T1000 (cell line): ENCODE results near the gene CCSER1.
"Not testable (repeated sequence)": the region's sequence is repeated elsewhere in the genome, so short reads cannot be mapped to it uniquely, and the experiment has no call there.

Experiments
- DNase-seq: peaks from one replicate; lab custom pipeline; 2025; ENCODE audit warnings: mixed read lengths; lab: John Stamatoyannopoulos, UW

CCSER1 gene

DNA sequence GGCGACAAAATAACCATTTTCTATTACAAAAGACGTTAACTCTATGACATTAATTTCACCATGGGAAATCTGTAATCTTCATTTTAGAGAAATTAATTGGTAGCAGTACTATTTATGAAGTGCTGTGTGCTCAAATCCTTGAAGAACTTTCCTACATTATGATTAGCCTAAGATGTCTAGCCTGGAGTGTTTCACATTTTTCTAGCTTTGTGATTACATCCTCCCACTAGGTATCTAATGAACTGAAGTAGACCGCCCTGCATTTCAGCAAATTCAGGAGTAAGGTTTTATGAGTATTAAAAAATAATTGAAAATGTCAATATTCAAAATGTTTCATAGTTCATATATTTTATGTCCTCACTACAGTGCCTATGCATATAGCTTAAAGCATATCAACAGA, 713.1 kb downstream of the CCSER1 start:
- DNase-seq, result no peak

DNA sequence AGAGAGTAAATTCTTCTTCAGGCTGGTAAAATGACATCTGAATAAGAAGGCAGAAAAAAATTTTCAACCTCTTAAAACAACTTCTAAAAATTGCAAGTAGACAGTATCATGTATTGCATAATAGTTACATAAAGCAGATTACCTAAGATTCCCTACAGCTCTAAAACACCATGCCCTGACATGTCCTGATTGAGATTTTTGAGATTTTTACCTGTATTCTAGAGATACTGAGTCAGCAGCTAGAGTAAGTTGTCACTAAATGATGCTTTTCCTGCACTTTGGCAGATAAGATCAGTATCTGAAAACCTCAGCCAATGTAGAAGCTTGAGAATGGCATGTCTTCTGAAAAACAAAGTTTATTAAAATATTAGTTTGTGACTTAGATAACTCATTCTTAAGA, 713.6 kb downstream of the CCSER1 start:
- DNase-seq, result no peak

DNA sequence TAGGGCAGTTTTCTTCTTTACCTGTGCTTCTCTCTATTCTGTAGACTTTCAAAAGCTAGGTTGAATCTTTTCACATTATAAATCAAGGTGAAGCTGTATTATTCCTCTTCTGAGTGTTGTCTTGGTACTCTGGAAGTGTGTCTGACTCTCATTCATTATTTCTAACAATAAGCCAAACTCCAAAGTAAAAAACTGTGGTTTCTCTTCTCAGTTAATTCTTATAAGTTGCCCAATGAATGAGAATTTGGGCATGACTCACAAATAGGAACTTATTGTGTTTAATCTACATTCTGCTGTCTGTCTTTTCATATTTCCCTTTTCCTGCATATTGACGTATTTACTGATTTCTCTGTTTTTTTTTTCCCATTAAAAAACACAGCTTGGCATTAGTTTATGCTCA, 714.5 kb downstream of the CCSER1 start:
- no peak for DNase-seq

DNA sequence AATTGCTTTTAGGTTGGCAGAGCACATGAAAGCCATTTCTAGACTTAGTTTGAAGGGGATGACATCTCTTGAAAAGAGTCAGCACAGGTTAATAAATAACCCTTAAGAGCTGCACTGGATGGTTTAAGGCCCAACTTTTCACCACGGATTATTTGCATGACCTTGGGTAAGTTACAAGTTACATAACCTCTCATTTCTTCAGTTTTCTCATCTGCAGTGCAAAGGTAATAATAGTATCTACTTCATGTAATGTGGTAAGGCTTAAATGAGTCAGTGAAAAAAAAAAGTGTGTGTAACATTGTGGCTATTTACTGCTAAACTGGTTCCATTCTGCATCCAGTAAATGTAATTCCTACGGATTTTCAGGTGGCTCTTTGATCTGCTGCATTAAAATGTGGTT, 715.8 kb downstream of the CCSER1 start:
- DNase-seq, result no peak

DNA sequence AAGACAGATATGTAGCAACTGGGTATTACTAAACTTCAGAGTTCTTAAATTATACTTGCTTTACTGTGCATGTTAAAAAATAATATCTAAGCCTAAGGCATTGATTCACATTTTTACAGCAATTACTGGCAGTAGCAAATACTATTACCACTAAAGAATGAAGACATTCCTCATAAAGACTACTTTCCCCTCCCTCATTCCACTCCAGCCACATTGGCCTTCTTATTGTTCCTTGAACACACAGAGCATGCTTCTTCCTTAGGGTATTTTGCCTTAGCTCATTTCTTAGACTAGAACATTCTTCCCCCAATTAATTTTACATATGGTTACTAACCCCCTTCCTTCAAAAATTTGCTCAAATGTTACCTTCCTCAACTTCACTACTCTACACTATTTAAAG, 717.0 kb downstream of the CCSER1 start:
- no peak for DNase-seq

DNA sequence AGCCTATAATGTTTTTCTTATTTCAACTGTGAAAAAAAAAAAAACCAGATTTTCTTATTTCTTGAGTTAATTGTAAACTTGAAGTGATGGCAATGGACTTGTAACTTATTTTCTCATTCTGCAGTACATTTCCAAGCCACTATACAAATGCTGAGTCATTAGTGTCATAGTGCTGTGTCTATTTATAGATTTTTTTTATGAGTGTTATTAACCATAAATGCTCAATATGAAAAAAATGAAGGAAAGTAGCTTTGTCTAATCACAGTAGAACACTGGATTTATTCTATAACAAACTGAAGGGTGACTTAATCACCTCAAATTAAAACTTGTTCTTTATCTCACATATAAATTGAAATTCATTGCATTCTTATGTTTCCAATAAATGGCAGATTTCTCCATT, 718.6 kb downstream of the CCSER1 start:
- no peak for DNase-seq

DNA sequence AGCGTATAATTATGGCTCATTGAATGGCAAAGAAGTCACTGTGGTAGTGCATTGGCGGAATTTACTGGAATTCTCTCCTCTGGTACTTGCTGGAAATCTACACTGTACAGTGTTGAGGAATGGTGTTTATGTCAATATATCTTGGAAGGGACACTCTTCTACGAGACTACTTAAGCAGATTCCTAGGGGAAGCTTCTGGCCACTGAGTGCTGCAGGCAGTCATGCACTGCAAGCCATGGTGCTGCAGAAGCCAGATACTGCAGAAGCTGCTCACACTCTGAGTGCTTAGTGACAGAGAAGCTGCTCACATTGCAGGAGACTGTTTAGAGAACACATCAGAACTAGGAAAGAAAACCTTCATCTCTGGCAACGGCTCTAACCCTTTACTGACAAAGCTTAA, 725.0 kb downstream of the CCSER1 start:
- DNase-seq, result no peak

DNA sequence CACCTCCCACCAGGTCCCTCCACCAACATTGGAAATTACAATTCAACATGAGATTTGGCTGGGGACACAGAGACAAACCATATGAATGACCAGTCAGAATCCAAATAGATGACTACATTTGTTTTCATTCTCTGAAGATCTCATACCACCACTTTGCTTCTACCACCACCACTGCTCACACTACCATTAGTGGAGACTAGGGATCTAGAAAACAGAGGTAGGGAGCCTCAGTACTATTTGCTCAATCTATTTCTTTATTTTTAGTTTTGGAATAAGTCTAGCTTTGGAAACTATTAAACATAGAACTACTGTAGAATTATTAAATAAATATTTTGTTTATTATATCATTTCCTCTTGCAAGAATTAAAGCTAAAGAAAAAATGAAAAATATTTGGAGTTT, 727.9 kb downstream of the CCSER1 start:
- no peak for DNase-seq

DNA sequence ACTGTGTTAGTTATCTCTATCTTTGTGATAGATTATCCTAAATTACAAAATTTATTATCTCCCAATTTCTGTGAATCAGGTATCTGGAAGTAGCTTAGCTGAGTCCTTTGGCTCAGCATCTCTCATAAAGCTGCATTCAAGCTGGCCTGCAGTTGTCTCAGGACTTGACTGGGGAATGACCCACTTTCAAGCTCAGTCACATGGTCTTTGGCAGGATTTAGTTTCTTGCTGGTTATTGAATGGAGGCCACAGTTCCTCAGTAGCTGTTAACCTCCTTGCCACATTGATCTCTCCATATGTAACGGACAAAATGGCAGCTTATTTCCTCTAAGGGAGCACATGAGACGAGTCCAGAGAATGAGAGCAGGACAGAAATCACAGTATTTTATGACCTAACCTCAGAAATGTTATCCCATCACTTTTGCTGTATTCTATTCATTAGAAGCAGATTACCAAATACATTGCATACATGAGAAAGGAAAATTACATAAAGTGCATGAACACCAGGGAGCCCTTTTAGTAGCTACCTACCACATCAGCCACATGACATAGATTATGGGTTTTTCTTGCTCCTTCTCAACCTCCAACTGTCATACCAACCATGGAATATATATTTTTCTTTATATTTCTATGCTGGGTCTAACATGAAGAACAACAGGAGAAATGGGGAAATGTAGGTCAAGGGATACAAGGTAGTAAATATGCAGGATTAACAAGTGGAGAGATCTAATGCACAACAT, 730.1 kb downstream of the CCSER1 start:
- DNase-seq, result no peak

DNA sequence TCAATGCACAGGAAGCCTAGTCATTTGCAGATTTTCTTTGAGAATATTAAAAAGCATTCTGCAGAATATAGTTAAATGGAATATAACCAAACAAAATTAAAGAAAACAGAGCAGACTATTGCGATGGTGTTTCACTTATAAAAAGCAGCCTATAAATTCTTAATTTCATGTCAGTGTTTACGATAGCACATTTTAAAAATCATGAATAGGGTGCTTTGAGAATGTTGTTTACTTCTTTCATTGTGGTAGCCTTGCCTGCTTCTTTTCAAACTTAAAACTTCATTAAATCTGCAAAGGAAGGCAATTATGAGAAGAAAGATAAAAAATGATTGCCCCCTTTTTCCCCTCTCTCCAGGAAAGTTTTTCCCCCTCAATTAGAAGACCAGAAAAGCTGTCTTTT, 748.6 kb downstream of the CCSER1 start:
- no peak for DNase-seq

DNA sequence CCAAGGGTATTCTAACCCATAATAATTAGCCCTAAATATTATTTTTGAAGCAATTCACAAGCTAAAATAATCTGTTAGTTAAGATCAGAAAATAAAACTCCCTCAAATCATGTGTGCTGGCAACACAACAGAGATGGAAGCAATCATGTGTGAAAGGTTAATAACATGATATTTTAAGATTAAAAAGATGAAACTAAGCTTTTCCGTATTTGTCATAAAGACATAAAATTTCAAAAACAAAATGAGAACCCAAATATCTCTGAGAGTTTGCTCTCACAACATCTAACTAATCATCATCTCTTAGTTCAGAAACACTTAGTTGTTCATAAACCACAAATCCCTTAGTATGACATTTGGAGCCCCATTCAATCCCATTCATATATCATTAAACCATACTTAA, 749.1 kb downstream of the CCSER1 start:
- no peak for DNase-seq

DNA sequence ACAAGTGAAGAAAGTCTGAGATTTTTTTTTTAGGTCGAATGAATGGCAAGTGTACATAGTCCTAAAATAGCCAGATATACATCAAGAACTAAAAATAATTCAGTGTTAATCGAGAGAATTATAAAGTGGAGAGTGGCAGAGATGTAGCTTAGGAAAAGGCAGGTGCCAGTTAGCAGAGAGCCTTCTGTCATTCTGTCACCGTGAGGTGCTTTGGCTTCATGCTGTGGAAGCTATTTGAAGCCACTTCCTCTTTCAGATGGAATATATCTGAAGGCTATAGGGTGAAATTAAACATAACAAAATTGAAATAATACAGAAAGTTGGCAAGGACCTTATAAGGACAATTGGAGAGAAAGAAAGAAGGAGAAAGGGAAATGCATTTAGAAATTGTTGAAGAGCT, 756.3 kb downstream of the CCSER1 start:
- no peak for DNase-seq

DNA sequence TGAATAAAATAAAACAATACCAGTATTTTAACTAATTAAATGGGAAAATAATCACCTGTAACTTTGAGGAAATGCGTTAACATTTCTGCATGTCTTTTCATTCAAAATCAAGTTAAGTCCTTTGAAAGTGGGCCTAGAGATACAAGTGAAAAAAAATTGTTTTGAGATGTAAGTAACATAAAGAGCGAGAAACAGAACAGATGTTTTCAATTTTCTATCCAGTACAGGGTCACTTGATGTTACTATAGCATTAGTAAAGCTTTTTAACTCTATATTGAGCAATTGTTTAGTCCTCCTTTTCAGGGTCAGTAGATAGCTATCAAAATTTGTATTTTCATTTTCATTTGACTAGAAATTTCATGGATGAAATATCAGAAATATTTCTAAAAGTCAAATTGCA, 761.4 kb downstream of the CCSER1 start:
- DNase-seq, result no peak

DNA sequence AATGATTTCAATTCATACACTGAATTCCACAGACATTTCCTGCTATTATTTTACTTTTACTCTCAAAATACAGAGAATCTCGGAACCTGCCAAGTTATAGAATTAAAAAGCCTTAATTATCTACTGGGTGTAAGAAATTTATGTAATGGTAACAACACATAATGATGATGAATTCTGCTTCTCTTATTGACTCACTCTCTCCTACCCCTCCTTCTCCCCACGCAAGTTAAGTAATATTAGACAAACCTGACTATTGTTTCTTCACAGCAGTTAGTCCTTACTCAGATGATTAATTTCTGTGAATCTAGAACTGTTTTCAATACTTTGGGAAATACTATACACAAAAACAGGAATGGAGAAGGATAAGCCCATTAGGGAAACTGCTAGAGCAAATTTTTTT, 762.0 kb downstream of the CCSER1 start:
- DNase-seq, result no peak

DNA sequence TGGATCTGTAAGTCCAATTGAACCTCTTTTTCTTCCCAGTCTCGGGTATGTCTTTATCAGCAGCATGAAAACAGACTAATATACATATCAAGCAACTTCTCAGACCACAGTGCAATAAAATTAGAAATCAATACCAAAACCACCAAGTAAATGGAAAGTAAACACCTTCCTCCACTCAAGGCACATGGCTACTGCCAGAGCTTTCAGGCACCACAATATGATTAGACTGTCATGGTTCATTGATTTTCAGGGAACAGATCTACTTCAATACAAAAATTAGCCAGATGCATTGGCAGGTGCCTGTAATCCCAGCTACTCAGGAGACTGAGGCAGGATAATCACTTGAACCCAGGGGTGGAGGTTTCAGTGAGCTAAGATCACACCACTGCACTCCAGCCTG, 776.2 kb downstream of the CCSER1 start:
- not testable (repeated sequence) for DNase-seq

DNA sequence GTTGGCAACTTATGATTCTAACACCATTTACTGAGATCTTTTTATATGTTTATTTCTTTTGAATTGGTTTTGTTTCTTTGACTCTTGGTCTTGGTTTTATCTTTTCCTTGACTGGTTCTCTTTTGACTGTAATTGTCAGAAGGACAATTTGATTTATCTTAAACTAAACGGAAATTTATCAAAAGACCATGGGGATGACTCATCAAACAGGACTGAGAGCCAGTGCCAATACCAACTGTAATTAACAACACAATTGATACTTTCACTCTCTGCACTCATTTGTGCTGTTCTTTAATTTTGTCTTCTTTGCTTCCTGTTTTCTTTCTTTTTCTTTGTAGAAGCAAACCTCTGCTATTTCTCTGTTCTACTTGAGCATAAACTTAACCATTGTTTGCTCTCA, 776.8 kb downstream of the CCSER1 start:
- DNase-seq, result no peak

DNA sequence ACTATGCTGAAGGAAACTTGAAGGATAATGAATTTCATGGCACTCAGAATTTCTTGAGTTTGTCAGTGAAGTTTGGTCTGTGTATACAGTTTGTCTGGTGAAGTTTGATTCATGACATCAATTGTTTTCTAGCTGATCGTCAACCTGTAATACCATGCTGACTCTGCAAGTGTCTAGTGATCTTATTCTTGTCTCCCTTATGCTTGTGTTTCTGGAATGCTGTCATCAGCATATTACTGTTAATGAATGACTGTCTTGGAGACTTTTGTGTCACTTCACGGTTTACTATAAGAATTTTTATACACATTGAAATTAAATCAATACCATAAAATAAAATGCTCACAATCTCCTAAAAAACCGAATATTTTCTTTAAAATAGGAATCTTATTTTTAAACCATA, 779.0 kb downstream of the CCSER1 start:
- no peak for DNase-seq

DNA sequence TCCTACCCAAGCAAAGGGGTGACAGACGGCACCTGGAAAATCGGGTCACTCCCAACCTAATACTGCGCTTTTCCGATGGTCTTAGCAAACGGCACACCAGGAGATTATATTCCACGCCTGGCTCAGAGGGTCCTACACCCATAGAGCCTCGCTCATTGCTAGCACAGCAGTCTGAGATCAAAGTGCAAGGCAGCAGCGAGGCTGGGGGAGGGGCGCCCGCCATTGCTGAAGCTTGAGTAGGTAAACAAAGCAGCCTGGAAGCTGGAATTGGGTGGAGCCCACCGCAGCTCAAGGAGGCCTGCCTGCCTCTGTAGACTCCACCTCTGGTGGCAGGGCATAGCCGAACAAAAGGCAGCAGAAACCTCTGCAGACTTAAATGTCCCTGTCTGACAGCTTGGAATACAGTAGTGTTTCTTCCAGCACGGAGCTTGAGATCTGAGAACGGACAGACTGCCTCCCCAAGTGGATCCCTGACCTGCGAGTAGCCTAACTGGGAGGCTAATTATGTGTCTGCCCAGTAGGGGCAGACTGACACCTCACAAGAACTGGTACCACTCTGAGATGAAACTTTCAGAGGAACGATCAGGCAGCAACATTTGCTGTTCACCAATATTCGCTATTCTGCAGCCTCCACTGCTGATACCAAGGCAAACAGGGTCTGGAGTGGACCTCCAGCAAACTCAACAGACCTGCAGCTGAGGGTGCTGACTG, 784.7 kb downstream of the CCSER1 start:
- not testable (repeated sequence) for DNase-seq

DNA sequence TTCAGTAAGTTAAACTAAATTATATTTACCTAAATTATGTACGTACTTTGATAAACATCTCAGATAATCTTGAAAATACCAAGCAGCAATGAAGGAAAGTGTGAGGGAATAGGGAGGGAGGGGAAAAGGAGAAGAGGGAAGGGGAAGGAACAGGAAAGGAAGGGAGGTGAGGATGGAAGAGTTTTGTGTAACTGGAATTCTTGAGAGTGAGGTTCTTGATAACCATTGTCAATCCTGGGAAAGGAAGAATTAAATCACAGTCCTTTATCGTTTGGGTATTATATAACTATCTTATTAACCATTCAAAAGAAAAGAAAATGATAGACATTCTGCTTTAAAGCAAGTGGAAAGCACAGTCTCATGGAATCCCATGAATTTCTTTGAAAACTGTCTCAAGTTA, 795.0 kb downstream of the CCSER1 start:
- DNase-seq, result no peak

DNA sequence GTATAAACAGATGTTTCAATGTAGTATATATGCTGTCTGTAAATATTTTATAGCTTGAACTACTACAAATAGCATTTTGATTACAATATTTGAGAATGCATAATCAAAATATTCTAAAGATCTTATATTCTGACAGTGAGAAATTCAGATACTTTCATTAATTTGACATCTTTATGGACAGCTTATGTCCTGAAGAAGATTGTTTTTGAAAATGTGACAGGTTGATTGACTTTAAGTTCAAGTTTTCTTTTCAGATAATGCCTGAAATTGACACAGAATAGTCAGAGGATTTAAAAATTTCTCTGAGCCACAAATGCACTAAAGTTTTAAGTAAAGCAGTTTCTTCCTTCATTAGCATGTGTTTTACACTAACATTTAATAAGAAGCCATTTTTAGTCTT, 799.8 kb downstream of the CCSER1 start:
- DNase-seq, result no peak

DNA sequence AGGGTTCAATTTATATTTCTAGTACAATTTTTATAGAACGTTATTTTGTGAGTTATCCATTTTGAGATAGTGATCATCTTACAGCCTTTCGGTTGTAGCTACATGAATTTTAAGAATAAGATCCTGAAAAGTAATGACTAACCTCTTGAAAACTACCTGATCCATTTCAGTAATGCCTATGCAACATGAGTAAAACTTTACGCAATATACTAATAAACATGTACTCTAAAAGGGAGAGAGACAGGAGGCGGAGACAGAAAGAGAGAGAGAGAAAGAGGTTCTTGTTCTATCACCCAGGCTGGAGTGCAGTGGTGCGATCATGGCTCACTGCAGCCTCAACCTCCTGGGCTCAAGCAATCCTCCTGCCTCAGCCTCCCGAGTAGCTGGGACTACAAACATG, 816.1 kb downstream of the CCSER1 start:
- no peak for DNase-seq

DNA sequence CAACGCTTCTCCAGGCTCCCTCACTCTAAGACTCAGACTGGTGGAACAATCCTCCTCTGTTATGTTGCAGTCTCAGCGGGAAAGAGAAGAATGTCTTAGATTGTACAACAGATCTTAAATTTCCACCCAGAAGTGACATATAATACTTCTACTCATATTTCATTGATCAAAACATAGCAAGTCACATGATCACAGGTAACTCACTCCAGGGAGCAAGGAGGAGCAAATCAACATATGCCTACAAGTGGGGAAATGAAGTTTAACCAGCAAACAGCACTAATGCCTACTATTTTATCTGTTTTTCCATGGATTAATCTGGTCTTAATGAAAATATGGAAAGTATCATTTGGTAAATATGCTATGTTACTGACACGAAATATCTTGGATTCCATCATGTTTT, 819.8 kb downstream of the CCSER1 start:
- no peak for DNase-seq

DNA sequence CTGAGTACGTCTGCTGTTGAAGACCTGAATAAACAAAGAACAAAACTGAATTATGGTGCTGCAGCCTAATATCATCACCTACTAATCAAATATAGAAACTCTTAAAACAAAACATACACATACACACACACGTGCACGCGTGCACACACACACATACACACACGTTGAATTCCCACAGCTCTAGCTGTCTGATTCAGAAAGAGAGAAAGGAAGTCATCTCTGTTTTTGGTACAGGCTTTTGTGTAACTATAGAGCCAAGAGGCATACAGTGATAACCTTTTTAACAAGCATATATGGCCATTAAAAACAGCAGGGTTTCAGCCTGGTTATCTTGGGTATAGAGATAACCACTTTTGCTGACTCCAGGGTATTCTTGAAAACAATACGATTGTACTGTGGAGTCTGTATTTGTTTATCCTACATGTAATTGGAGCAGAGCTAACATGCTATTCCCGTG, 823.2 kb downstream of the CCSER1 start:
- DNase-seq, result no peak

DNA sequence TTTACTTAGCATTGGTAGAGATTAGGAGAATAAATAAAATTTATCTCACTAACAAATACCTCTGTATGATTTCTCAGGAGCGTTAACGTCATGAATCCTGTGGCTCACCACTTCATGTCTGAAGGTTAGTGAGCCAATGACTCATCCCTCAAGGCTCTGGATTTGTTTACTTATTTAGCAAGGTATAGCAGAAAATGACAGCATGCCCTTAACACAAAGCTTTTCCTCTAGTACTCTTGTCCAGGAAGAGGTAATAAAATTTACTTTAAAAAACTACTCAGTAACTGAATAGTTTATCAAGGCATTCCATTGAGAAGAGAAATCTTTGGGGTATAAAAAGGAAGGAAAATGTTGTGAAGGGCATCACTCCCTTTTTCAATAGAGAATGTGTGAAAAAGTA, 823.8 kb downstream of the CCSER1 start:
- DNase-seq, result peak; percentile 10
